Astrocyte of the spinal cord (primary cell): ENCODE data around the gene PPP1CA.

Experiments used
- DNase-seq: peaks from one replicate; pipeline ENCODE4 v3.0.0; 2011; ENCODE audit warnings: low read depth, low spot score
- H3K4me3 ChIP-seq: 2 replicates; pipeline ENCODE4 v1.5.1; 2011; ENCODE audit warnings: low read depth, mild to moderate bottlenecking, low read length, moderate library complexity
- in situ Hi-C: cut with HindIII; loops from 2 replicates; pipeline ENCODE4 v1.10.0; 2017; ENCODE audit warnings: low sequenced_read_pairs
- TF ChIP-seq, protein P1 (sequence below): IDR thresholded peaks from 2 replicates; pipeline ENCODE4 v1.5.1; 2012; ENCODE audit warnings: low read depth, mild to moderate bottlenecking, low read length, inconsistent platforms

The PPP1CA gene

DNA sequence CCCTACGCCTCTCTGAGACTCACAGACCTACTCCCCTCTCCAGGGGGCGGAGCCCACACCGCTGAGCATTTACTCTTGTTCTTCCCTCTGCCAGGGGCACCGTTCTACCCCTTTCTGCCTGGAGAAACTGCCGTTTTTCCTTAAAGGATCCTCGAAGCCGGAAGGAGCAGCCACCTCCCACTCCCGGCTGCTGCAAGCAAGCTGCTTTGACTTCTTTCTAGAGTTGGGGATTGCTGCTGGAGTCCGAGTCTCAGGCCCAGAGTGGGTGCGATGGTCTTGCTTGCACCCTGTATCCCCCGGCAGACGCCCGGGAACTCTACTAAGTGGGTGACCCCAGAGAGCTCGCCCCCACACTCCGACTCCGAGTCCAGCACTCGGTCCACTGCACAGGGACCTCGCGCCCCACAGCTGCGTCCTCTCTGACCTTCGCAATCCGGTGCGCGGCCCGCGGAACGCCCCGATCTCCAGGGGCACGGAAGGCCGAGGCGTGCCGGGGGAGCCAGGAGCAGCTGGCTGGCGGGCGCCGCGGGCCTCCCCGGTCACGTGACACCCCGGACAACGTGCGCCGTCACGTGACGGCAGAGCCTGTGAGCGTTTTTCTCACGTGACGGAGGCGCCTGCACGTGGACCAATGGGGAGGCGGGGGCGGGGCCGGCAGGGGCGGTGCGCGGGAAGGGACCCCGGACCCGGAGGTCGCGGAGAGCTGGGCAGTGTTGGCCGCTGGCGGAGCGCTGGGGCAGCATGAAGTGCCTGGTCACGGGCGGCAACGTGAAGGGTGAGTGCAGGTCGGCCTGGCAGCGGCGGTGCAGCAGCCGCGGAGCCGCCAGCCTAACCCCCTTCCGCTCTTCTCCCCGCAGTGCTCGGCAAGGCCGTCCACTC is 10.1 kb downstream of the PPP1CA start, which contains the start of gene RAD9A:
Gene RAD9A (plus strand): TSS at position 683 of the 879 bp plus-strand sequence. CDS start 59 bp downstream, at position 742.
- peak within 1 kb of the TSS; percentile 81 for H3K4me3 ChIP-seq
- in situ Hi-C loops: no loop called here
- peak; percentile 93 for DNase-seq
- TF ChIP-seq, protein P1, sequence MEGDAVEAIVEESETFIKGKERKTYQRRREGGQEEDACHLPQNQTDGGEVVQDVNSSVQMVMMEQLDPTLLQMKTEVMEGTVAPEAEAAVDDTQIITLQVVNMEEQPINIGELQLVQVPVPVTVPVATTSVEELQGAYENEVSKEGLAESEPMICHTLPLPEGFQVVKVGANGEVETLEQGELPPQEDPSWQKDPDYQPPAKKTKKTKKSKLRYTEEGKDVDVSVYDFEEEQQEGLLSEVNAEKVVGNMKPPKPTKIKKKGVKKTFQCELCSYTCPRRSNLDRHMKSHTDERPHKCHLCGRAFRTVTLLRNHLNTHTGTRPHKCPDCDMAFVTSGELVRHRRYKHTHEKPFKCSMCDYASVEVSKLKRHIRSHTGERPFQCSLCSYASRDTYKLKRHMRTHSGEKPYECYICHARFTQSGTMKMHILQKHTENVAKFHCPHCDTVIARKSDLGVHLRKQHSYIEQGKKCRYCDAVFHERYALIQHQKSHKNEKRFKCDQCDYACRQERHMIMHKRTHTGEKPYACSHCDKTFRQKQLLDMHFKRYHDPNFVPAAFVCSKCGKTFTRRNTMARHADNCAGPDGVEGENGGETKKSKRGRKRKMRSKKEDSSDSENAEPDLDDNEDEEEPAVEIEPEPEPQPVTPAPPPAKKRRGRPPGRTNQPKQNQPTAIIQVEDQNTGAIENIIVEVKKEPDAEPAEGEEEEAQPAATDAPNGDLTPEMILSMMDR: no peak

DNA sequence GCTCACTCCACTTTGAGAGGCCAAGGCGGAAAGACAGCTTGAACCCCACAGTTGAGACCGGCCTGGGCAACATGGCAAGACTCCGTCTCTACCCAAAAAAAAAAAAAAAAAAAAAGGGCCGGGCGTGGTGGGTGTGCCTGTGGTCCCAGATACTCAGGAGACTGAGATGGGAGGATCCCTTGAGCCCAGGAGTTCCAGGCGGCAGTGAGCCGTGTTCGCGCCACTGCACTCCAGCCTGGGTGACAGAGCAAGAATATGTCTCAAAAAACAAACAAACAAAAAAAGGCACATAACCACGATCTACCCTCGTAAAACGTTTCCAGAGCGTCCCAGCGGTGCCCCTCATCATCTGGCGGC is 10.7 kb downstream of the PPP1CA start:
- in situ Hi-C loops: no loop called here
- DNase-seq: no peak
- H3K4me3 ChIP-seq: peak overlapping the region; percentile 81
- TF ChIP-seq, protein P1: no peak

DNA sequence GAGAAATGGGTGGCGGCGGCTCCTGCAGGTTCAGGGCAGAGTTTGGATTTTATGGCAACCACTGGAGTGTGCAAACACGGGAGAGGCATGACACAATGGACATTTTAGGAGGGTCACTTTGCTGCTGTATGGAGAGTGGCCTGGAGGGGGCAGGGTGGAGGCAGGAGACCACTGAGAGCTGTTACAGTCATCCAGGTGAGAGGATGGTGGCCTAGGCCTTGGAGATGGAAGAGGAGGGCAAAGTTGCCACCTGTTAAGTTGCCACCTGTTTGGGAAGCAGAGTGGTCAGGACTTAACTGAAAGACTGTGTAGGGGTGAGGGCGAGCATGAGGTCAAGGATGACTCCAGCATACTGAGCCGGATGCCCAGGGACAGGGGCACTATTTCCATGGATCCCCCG is 12.2 kb downstream of the PPP1CA start:
- no peak overlapping the region for H3K4me3 ChIP-seq
- TF ChIP-seq, protein P1: peak; percentile 77
- DNase-seq: no peak
- in situ Hi-C loops: no loop called here

- in situ Hi-C loops: no loop called here
- no peak overlapping the region for H3K4me3 ChIP-seq
- TF ChIP-seq, protein P1: no peak
- DNase-seq: no peak
These were observed 14.1 kb downstream of the PPP1CA start for GRCh38 chr11:67387518-67387917.

DNA sequence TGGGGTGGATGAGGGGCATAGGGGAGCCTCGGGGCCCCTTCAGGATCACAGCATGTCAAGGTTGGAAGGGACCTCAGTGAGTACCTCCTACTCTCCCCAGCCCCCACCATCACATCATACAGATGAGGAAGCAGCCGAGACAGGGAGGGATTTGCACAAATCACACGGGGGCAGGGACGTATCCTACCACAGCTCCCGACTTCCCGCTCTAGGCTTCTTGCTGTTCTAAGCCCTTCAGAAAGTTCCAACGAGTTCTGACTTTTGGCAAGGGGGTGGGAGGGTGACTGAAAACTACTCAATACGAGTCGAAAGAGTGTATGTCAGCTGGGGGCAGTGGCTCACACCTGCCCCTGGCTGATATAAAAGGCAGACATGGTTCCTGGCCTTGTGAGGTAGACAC is 14.6 kb downstream of the PPP1CA start:
- in situ Hi-C loops: no loop called here
- TF ChIP-seq, protein P1: no peak
- H3K4me3 ChIP-seq: no peak overlapping the region
- DNase-seq: no peak

DNA sequence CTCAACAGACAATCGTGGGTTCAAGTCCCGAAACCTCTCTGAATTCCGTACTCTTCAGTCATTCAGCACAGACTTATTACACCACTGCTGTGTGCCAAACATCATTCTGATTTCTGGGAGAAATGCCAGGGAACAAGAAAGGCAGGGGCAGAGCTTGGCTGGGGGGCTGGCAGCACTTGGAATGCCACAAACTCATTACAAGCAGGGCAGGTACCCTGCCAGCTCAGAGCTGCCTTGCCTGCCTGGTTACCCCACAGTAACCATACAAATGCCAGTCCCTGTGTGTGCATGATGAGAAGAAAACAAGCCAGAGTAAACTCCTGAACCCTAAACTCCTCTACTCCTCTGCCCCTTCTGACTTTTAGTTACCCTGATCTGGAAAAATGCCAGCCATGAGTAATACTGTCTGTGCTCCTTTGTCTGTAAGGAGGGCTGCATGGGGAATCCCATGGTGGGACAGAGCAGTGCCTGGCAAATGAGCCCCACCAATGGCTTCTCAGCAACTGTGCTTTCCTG is 16.7 kb downstream of the PPP1CA start:
- TF ChIP-seq, protein P1: no peak
- DNase-seq: peak; percentile 43
- in situ Hi-C loops: no loop called here
- H3K4me3 ChIP-seq: no peak overlapping the region
